GM23248 (cell line): ENCODE results near the gene CARD14. TPM values are rescaled to one million over a fixed set of nuclear protein-coding genes. Genes with fewer than 3 reads are reported as not detected.
A peak's percentile ranks its signal among the peaks of the same experiment; 100 is the strongest.

ENCODE experiments used
- DNase-seq: peaks from one replicate; pipeline ENCODE4 v3.0.0-alpha.2; 2015
- H2AFZ ChIP-seq: fragments of 200-600 bp; sonication (generic); 2 replicates; pipeline ENCODE4 v1.6.1; 2016; ENCODE audit warnings: antibody characterized with exemption
- H3F3A ChIP-seq: fragments of 200-600 bp; sonication (generic); 2 replicates; pipeline ENCODE4 v1.6.1; 2016; ENCODE audit warnings: mild to moderate bottlenecking, antibody characterized with exemption, mixed run types; ENCODE audit not compliant: insufficient read depth
- H3K27ac ChIP-seq: fragments of 200-600 bp; sonication (generic); 2 replicates; pipeline ENCODE4 v1.5.1; 2016; ENCODE audit warnings: mild to moderate bottlenecking
- H3K27me3 ChIP-seq: fragments of 200-600 bp; sonication (generic); replicated peaks from 2 replicates; pipeline ENCODE4 v1.6.1; 2016; ENCODE audit warnings: mild to moderate bottlenecking; ENCODE audit not compliant: insufficient read depth
- H3K36me3 ChIP-seq: fragments of 200-600 bp; sonication (generic); 2 replicates; pipeline ENCODE4 v1.6.1; 2016; ENCODE audit warnings: low read depth, mild to moderate bottlenecking
- H3K4me1 ChIP-seq: fragments of 200-600 bp; sonication (generic); 2 replicates; pipeline ENCODE4 v1.6.1; 2016; ENCODE audit warnings: mild to moderate bottlenecking; ENCODE audit not compliant: insufficient read depth
- H3K4me2 ChIP-seq: fragments of 200-600 bp; sonication (generic); one replicate; pipeline ENCODE4 v1.6.1; 2016; ENCODE audit warnings: mild to moderate bottlenecking; ENCODE audit not compliant: unreplicated experiment
- H3K4me3 ChIP-seq: fragments of 200-600 bp; sonication (generic); 2 replicates; pipeline ENCODE4 v1.5.1; 2016; ENCODE audit warnings: mild to moderate bottlenecking
- H3K79me2 ChIP-seq: fragments of 200-600 bp; sonication (generic); 2 replicates; pipeline ENCODE4 v1.6.1; 2016; ENCODE audit warnings: mild to moderate bottlenecking; ENCODE audit not compliant: insufficient read depth
- H3K9ac ChIP-seq: fragments of 200-600 bp; sonication (generic); 2 replicates; pipeline ENCODE4 v1.6.1; 2016; ENCODE audit warnings: mild to moderate bottlenecking
- H3K9me2 ChIP-seq: fragments of 200-600 bp; sonication (generic); 2 replicates; pipeline ENCODE4 v1.6.1; 2016; ENCODE audit warnings: mixed run types, mild to moderate bottlenecking, moderate library complexity; ENCODE audit not compliant: insufficient read depth
- H3K9me3 ChIP-seq: fragments of 200-600 bp; sonication (generic); one replicate; pipeline ENCODE4 v1.6.1; 2017; ENCODE audit warnings: low read depth
- H4K20me1 ChIP-seq: fragments of 200-600 bp; sonication (generic); 2 replicates; pipeline ENCODE4 v1.6.0; 2016; ENCODE audit not compliant: insufficient read depth
- EZH2 ChIP-seq: fragments of 200-600 bp; sonication (generic); IDR thresholded peaks from 2 replicates; pipeline ENCODE4 v1.6.1; 2018; ENCODE audit warnings: antibody characterized with exemption, mild to moderate bottlenecking; ENCODE audit not compliant: insufficient read depth, poor library complexity, severe bottlenecking
- EZH2phosphoT487 ChIP-seq: fragments of 200-600 bp; sonication (generic); IDR thresholded peaks from 2 replicates; pipeline ENCODE4 v1.6.1; 2018; ENCODE audit warnings: antibody characterized with exemption, moderate library complexity, mild to moderate bottlenecking, low read depth; ENCODE audit not compliant: insufficient read depth
- WGBS, 2 experiments: methylation state at CpG; one replicate each; pipeline ENCODE4 v1.1.6; 2015 to 2017; ENCODE audit warnings: low lambda C conversion rate in 2 of 2, low coverage in 1 of 2; ENCODE audit errors: missing lambda C conversion rate in 2 of 2; 5-methylcytosine and 5-hydroxymethylcytosine counted together
- in situ Hi-C: fragments of 300-500 bp; cut with MboI; formaldehyde crosslinking; loops from 2 replicates; pipeline ENCODE4 v1.15.0; 2020
- polyA plus RNA-seq: library from polyadenylated mRNA; unstranded; fragments of >200 nt; fragmentation: Nextera tagmentation; extraction: Ambion mirVana; gene quantifications from 2 replicates; pipeline ENCODE4 v1.2.1, GENCODE V29; 2016
- total RNA-seq: library from RNA; depleted of rRNA; stranded (reverse); fragments of >200 nt; shearing (Covaris generic); gene quantifications from 2 replicates; pipeline ENCODE4 v1.2.3, GENCODE V29; 2014

The CARD14 gene
- total and polyA plus RNA-seq, 2 experiments from 2014 or later: 0.06 TPM; not detected in 1

DNA sequence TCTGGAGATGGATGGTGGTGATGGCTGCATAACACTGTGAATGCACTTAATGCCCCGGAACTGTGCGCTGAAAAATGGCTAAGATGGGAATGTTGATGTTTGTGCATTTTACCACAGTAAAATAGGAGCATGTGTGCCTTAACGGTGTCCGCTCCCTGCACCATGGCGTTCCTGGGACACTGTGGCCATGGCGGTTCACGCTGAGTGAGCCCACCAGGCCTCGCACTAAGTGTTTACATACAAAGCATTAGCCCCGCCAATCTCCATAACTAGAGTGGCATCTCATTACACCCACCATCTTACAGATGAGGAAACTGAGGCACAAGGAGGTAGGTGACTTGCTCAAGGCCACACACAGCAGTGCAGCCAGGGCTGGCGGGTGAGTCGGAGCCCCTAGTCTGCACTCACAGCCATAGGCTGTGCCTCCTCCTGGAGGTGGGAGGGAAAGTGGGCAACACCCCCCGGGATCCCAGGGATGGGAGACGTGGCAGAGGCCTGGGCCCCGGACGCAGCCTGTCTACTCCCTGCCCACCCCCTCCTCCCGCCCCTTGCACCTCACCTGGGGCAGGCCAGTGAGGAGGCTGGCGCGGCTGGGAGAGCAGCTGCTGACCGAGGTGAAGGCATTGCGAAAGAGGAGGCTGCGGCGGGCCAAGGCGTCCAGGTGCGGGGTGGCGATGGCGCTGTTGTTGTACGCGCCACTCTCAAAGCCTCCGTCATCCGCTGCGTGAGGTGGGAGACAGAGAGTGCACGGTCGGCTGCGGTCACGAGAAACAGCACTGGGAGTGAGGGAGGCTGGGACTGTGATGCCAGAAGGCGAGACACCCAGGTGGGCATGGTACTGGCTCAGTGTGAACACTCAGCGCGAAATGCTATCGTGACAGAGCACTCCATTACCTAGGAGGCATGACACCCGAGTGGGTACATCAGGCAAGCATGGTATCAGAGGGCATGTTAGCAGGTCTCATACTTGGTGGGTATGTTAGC lies 46.9 kb downstream of the CARD14 start:
- Histone ChIP-seq H3K4me2 (no peak overlapping the region), H3K9ac (no peak overlapping the region), H3K4me1 (peaks cover 4% of the 10 kb centered on the region; the same call in 1 of the 2 replicates), H3K9me3 (no peaks in the 10 kb centered on the region), H4K20me1 (no peaks in the 10 kb centered on the region), H3K79me2 (peaks cover 22% of the 10 kb centered on the region), H3K27me3 (no peaks in the 10 kb centered on the region), H3K4me3 (no peak overlapping the region), H3K36me3 (no peaks in the 10 kb centered on the region; the same call in 1 of the 2 replicates), H2AFZ (no peak overlapping the region), H3K9me2 (no peaks in the 10 kb centered on the region), H3F3A (no peaks in the 10 kb centered on the region), H3K27ac (no peak overlapping the region)
- TF ChIP-seq EZH2: no peak
- no peak for TF ChIP-seq EZH2phosphoT487
- WGBS, 2 experiments: 97 to 98% methylated on average over 35 to 40 of the region's 40 CpGs
- in situ Hi-C loops: no loop called here
- DNase-seq: no peak

DNA sequence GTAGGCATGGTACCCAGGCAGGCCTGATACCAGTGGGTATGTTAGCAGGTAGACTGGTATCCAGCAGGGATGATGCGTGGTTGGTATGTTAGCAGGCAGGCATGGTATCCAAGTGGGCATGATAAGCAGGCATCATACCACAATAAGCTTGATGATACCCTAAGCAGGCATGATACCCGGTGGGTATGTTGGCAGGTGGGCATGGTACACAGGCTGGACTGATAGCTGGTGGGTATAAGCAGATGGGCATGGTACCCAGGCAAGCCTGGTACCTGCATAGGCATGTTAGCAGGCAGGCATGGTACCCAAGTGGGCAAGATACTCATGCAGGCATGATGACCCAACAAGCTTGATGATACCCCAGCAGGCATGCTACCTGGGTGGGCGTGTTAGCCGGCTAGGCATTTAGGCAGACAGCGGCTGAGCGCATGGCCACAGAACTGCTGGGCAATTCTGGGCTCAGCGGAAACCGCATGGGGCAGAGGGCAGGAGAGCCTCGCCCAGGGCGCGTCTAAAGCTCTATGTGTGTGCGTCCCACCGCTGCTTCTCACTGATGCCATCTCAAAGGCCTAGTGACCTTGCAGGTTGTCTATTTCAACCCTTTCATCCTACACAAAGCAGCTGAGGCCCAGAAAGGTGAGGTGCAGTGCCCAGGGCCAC lies 48.0 kb downstream of the CARD14 start:
- no peaks in the 10 kb centered on the region; the same call in 1 of the 2 replicates for H3K36me3 ChIP-seq
- H3K4me3 ChIP-seq: no peak overlapping the region
- no peaks in the 10 kb centered on the region for H3F3A ChIP-seq
- H2AFZ ChIP-seq: no peak overlapping the region
- 98 to 100% methylated on average over 13 of the region's 13 CpGs for WGBS, 2 experiments
- H3K27me3 ChIP-seq: no peaks in the 10 kb centered on the region
- H3K9me2 ChIP-seq: no peaks in the 10 kb centered on the region
- in situ Hi-C loops: no loop called here
- DNase-seq: no peak
- H3K79me2 ChIP-seq: peaks cover 22% of the 10 kb centered on the region
- peaks cover 4% of the 10 kb centered on the region; the same call in 1 of the 2 replicates for H3K4me1 ChIP-seq
- H4K20me1 ChIP-seq: no peaks in the 10 kb centered on the region
- H3K9me3 ChIP-seq: no peaks in the 10 kb centered on the region
- H3K9ac ChIP-seq: no peak overlapping the region
- no peak overlapping the region for H3K4me2 ChIP-seq
- H3K27ac ChIP-seq: no peak overlapping the region
- TF ChIP-seq EZH2 (no peak), EZH2phosphoT487 (no peak)

DNA sequence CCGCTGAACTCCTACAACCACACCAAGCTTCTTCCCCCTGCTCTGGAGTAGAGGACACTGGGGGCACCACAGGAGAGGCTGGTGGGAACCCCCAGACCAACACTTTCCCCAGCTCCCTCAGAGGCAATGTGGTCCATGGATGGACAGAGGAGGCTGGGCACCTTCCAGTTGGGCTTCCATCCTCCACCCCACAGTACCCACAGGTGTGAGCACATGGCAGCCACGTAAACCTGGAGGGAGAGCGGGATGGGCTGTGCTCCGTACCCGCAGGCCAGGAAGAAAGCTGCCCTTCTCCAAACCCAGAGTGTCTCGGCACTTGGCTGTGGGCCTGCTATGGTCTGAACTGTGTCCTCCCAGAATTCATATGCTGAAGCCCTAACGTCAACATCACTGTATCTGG lies 48.6 kb downstream of the CARD14 start:
- no peaks in the 10 kb centered on the region for H3F3A ChIP-seq

DNA sequence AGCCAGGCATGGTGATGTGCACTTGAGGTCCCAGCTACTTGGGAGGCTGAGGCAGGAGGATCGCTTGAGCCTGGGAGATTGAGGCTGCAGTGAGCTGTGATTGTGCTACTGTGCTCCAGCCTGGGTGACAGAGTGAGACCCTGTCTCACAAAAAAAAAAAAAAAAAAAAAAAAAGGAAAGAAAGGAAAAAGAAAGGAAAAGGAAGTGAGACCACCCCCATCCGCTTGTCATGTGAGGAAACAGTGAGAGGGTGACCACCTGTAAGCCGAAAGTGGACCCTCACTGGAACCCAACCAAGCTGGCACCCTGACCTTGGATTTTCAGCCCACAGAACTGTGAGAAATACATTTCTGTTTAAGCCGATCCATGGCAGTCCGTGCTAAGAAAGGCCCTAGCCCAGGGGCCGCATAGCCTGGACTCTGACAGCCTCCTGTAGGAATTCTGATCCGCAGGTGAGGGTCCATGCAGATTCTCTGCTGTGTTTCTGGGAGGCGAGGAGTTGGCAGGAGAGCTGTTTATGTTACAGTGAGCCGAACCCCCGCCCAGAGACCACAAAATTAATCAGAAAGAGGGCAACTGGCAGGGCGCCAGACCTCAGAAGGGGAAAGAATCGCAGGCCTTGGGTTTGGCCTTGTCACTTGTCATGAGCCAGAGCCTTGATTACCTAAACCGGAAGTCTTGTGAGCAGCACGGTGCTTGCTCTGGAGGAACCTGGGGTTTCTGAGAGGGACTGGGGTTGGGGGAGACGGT lies 49.4 kb downstream of the CARD14 start:
- TF ChIP-seq EZH2 (no peak), EZH2phosphoT487 (no peak)
- Histone ChIP-seq H3K79me2 (peaks cover 22% of the 10 kb centered on the region), H3F3A (no peaks in the 10 kb centered on the region), H3K9me3 (no peaks in the 10 kb centered on the region), H3K27ac (peak overlapping the region; percentile 49), H3K4me2 (peak overlapping the region; percentile 84), H3K4me3 (peak overlapping the region; percentile 85), H3K4me1 (peaks cover 4% of the 10 kb centered on the region; the same call in 1 of the 2 replicates), H3K27me3 (no peaks in the 10 kb centered on the region), H3K36me3 (no peaks in the 10 kb centered on the region; the same call in 1 of the 2 replicates), H3K9ac (peak overlapping the region; percentile 85), H2AFZ (peak overlapping the region; percentile 83), H3K9me2 (no peaks in the 10 kb centered on the region), H4K20me1 (no peaks in the 10 kb centered on the region)
- DNase-seq: peak; percentile 88
- 30 to 33% methylated on average over 14 to 15 of the region's 15 CpGs for WGBS, 2 experiments
- in situ Hi-C loops: no loop called here

More for the DNA sequence above, 48.6 kb downstream of the CARD14 start:
- no peak overlapping the region for H2AFZ ChIP-seq
- H3K27me3 ChIP-seq: no peaks in the 10 kb centered on the region
- no peak overlapping the region for H3K9ac ChIP-seq
- TF ChIP-seq EZH2phosphoT487 (no peak), EZH2 (no peak)
- DNase-seq: no peak
- H3K9me3 ChIP-seq: no peaks in the 10 kb centered on the region
- no peaks in the 10 kb centered on the region; the same call in 1 of the 2 replicates for H3K36me3 ChIP-seq
- no peaks in the 10 kb centered on the region for H4K20me1 ChIP-seq
- H3K27ac ChIP-seq: no peak overlapping the region
- no peak overlapping the region for H3K4me3 ChIP-seq
- no peak overlapping the region for H3K4me2 ChIP-seq
- in situ Hi-C loops: no loop called here
- 86 to 87% methylated on average over 7 of the region's 7 CpGs for WGBS, 2 experiments
- H3K79me2 ChIP-seq: peaks cover 22% of the 10 kb centered on the region
- H3K4me1 ChIP-seq: peaks cover 4% of the 10 kb centered on the region; the same call in 1 of the 2 replicates
- no peaks in the 10 kb centered on the region for H3K9me2 ChIP-seq
